DMS79 treated with DMSO at 0.1 percent for 48 hours (cell line): ENCODE results near the gene SLC5A12.
"Not testable (repeated sequence)": the region's sequence is repeated elsewhere in the genome, so short reads cannot be mapped to it uniquely, and the experiment has no call there.

Experiments
- DNase-seq: peaks from one replicate; lab custom pipeline; 2025; lab: John Stamatoyannopoulos, UW

SLC5A12 gene

DNA sequence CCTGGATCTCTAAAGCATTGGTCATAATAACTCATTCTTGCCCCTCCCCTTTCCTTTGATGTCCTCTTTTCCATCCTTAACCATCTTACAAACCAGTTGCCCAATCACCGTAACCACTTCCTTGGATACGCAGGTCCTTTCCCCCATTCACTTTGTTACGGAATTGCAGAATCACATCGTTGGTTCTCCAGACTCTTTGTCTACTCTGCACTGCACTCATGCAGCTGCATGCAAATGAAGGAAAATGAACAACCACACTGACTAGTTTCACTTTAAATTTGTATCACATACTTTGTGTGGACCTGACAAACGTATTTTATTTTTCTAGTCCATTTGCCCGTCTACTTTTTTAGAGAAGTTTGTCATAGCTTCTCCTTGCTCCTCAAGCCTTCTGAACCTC, 69.9 kb downstream of the SLC5A12 start:
- DNase-seq: no peak

DNA sequence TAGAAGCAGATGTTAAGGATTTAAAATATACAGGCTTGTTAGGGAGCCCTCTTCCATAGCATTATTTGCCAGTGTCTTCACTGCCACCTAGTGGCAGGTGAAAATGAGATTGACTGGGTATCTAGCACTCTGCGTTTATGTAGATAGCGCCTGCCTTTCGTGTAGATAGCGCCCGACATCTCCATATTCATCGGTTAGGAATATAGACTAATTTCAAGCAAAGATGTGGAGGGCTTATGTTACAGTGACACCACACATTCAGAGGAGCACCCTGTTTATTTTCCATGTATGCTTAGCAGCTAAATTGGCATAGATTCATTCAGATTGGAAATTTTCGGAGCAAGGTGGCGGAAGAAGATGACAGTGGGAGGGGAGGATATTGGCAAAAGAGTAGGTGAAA, 72.0 kb downstream of the SLC5A12 start:
- DNase-seq: no peak

DNA sequence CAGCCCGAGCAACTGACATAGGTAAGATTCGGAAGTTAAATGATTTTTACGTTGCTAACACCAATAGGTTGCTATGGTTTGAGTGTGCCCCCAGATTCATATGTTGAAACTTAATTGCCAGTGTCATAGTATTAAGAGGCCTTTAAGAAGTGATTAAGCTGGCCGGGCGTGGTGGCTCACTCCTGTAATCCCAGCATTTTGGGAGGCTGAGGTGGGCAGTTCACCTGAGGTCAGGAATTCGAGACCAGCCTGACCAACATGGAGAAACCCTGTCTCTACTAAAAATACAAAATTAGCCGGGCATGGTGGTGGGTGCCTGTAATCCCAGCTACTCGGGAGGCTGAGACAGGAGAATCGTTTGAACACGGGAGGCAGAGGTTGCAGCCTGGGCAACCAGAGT, 78.5 kb downstream of the SLC5A12 start:
- not testable (repeated sequence) for DNase-seq

DNA sequence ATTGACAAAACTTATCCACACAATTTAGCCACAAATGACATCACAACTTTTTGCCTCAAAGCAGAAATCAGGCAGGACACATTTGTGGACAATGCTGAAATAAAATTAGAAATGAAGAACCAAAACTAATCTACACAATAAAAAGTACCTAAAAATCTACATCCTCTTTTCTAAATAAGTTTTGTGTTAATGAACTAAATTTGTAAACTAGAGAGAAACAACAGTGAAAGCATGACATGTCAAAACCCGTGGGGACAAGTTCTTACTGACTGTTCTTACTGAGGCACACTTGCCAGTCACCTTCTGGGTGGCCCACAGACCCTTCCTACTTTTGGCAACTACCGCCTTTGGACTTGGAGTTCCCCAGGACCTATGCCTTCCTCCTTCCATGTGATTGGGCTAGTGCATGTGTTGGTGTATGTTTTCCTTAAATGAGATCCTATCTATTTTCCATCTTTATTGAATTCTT, 89.1 kb downstream of the SLC5A12 start:
- no peak for DNase-seq

DNA sequence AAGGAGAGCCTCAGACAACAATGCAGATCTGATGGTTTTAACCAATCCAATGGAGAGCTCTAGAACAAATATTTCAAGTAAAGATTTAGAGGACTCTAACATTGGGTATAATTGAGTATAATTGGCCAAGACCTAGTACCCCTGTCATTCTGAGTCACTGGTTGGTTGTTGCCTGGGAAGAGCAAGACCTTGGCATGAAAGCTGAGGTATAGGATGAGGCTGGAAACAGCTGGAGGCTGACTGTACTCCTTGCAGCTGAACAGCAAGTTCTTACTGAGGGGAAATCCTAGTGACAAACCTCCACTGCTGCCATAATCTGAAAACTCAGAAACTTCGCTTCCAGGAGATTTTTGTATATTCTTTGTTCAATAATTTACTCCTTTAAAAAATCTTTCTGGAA, 95.5 kb downstream of the SLC5A12 start:
- no peak for DNase-seq

DNA sequence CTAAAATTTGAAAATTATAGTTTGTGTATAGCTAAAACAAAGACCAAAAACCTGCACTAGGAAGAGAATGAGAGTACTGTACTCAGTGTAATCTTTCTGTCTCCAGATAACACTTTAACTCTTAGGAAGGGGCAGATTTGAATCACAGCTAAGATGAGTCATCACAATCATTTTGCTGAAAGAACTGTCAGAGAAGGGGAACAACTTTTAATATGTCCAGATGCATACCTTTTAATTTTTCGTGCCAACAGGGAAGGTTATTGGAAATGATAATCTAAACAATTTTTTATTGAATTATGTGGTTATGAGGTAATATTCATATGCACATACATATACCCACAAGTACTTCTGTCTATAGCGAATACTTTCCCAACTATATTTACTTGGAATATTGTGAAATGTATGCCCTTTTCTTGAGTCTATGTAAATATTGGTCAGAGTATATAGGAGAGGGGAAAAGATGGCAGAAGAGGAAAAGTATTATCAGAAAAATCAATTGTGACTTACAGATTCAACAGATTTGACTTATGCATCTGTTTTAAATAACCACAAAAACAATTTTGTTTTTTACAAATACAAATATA, 98.7 kb downstream of the SLC5A12 start:
- DNase-seq: no peak

DNA sequence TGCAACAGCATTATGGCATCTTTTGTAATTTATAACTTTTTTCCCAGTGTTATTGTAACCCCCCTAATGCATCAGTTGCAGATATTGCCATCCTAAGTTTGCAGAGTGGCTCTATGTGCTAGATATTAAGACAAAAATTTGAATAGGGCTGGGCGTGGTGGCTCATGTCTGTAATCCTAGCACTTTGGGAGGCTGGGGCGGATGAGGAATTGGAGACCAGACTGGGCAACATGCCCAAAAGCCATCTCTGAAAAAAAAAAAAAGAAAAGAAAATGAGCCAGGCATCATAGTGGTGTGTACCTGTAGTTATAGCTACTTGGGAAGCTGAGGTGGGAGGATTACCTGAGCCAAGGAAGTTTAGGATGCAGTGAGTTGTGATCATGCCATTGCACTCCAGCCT, 99.7 kb downstream of the SLC5A12 start:
- no peak for DNase-seq

DNA sequence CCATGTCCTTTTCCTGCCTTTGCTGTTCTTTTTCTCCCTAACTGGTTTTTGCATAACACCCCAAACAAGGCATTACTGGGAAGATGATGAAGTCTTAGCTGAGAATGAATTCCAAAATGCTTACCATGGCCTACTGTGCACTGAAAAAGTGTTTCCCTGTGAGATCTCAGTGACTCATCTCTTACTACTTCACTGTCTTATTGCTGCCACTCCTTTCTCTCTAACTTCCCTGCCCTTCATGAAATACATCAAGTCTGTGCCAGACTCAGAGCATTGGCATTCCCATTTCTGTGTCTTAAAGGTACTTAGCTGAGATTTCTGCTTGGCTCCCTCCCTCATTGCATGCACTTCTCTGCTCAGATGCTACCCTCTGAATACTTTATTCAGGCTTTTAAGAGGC, 100.7 kb downstream of the SLC5A12 start:
- DNase-seq: no peak

DNA sequence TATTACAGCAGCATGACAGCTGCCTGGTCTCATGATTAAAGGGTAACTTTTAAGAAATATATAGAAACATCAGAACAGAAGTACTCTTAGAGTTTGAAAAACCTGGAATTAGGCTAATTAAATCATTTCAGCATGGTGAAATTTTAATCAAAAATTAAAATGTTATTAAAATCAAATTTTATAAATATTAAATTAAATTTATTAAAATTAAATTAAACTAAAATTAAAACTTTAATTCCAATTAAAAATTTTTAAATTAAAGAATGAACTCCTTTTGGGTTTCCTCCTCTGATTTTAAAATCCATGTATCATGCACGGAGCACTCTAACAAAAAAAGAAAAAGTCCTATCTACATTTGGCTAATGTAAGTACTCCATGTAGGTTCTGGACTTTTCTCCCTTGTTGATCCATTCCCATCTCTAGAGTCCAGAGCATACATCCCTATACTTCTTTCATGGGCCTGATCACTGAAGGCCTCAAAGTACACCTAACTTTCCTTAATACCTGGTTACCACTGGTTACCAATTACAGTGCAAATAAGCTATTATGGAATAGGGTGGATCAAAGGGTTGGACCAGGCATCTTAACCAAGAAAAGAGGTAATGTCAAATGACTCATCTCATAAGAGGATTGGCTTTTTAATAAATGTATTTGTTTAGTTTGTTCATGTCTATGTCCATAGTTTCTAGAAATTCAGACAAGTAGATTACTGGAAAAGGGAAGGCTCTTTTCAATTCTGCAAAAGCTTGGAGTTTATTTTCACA, 101.4 kb downstream of the SLC5A12 start:
- DNase-seq: no peak

DNA sequence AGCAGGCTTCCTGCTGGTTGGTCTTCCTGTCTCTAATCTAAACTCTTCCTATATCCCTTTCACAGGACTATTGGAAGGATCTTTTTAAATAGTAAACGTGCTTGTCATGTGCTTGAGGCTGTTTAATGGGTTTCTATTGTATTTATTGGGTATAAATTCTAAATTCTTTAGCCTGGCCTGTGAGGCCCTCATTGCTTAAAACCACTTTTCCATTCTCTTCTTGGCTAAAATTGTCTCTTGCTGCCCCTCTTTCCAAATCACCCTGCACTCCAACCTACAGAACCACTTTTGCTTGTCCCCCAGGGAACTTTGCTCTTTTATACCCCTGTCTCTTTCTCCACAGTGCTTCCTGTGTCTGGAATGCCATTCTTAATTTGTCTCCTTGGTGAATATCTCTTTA, 103.4 kb downstream of the SLC5A12 start:
- DNase-seq: no peak
